NCI-H345 treated with DMSO at 0.1 percent for 48 hours (cell line): ENCODE data around the gene SIN3A.
"Not testable (repeated sequence)": the region's sequence is repeated elsewhere in the genome, so short reads cannot be mapped to it uniquely, and the experiment has no call there.

Source experiments
- DNase-seq: peaks from one replicate; lab custom pipeline; 2025; ENCODE audit not compliant: unreplicated experiment; lab: John Stamatoyannopoulos, UW

SIN3A gene

GRCh38 chr15:75451674-75452363 is at the start of gene SIN3A:
Gene SIN3A, minus strand, starts transcription at chr15:75451690. Its CDS starts 21,315 bp downstream, at chr15:75430375.
- DNase-seq, result peak; percentile 94

- no peak for DNase-seq
Observed at GRCh38 chr15:75493732-75494131, 42.2 kb upstream of the SIN3A start.

GRCh38 chr15:75483961-75484360 is 32.5 kb upstream of the SIN3A start:
- no peak for DNase-seq

- not testable (repeated sequence) for DNase-seq
Observed at GRCh38 chr15:75483556-75483955, 32.1 kb upstream of the SIN3A start.

- no peak for DNase-seq
Observed at GRCh38 chr15:75483106-75483505, 31.6 kb upstream of the SIN3A start.

- not testable (repeated sequence) for DNase-seq
Observed at GRCh38 chr15:75480463-75480862, 29.0 kb upstream of the SIN3A start.

- DNase-seq, result no peak
Observed at GRCh38 chr15:75479670-75480069, 28.2 kb upstream of the SIN3A start.

- DNase-seq, result not testable (repeated sequence)
Observed at GRCh38 chr15:75477094-75477493, 25.6 kb upstream of the SIN3A start.

GRCh38 chr15:75468913-75469598 is 17.6 kb upstream of the SIN3A start:
- no peak for DNase-seq

- no peak for DNase-seq
Observed at GRCh38 chr15:75460646-75461045, 9.2 kb upstream of the SIN3A start.

GRCh38 chr15:75459581-75459980 is 8.1 kb upstream of the SIN3A start:
- DNase-seq, result no peak

- DNase-seq, result no peak
Observed at GRCh38 chr15:75456710-75457109, 5.2 kb upstream of the SIN3A start.

- peak; percentile 40 for DNase-seq
Observed at GRCh38 chr15:75455982-75456531, 4.6 kb upstream of the SIN3A start.

GRCh38 chr15:75455424-75455981 is 4.0 kb upstream of the SIN3A start:
- DNase-seq, result peak; percentile 62

- peak; percentile 24 for DNase-seq
Observed at GRCh38 chr15:75454471-75455378, 3.2 kb upstream of the SIN3A start.

- DNase-seq, result peak; percentile 94
Observed at GRCh38 chr15:75453703-75454470, 2.4 kb upstream of the SIN3A start.

GRCh38 chr15:75452865-75453702 is 1.6 kb upstream of the SIN3A start:
- DNase-seq, result no peak

- peak; percentile 39 for DNase-seq
Observed at GRCh38 chr15:75452364-75452864, 924 bp upstream of the SIN3A start.

- DNase-seq, result no peak
Observed at GRCh38 chr15:75451202-75451673, 252 bp downstream of the SIN3A start.
